HEK293 (cell line): ENCODE measurements around the gene C3.

Experiments
- CTCF ChIA-PET: fragments of 350-600 bp; formaldehyde crosslinking; extraction: SDS; loops from one replicate; lab custom pipeline; 2021; ENCODE audit warnings: antibody characterized with exemption; lab: Yijun Ruan, JAX
- POLR2A ChIA-PET: fragments of 300-600 bp; formaldehyde crosslinking; extraction: SDS; loops from one replicate; lab custom pipeline; 2020; ENCODE audit warnings: antibody characterized with exemption, inconsistent platforms; lab: Yijun Ruan, JAX
- H3K27ac ChIP-seq: fragments of 200-500 bp; sonication (Bioruptor generic); 2 replicates; pipeline ENCODE4 v1.5.1; 2014; ENCODE audit warnings: low read depth, low read length, control low read depth, inconsistent platforms; ENCODE audit errors: extremely low read depth
- H3K36me3 ChIP-seq, 2 experiments: fragments of 200-500 bp in 1 of 2; sonication (Bioruptor generic) in 1 of 2; 1 replicate in 1 of 2; 2 replicates in 1 of 2; pipeline ENCODE4 v1.5.1; 2014 to 2017; ENCODE audit warnings: inconsistent platforms in 2 of 2, low read length in 2 of 2; ENCODE audit not compliant: control insufficient read depth in 2 of 2, insufficient read depth in 1 of 2
- H3K4me1 ChIP-seq: fragments of 200-500 bp; sonication (Bioruptor generic); 2 replicates; pipeline ENCODE4 v1.5.1; 2014; ENCODE audit warnings: mild to moderate bottlenecking, low read length, inconsistent platforms; ENCODE audit not compliant: control insufficient read depth, insufficient read depth
- H3K4me3 ChIP-seq: 2 replicates; pipeline ENCODE4 v1.5.1; 2011; ENCODE audit warnings: low read depth, mild to moderate bottlenecking, control low read depth, low read length, moderate library complexity
- H3K9me3 ChIP-seq: fragments of 200-500 bp; sonication (Bioruptor generic); 2 replicates; pipeline ENCODE4 v1.5.1; 2014; ENCODE audit warnings: low read depth, low read length, inconsistent platforms; ENCODE audit not compliant: control insufficient read depth, insufficient read depth
- OSR2 ChIP-seq: fragments of 450-650 bp; formaldehyde crosslinking; IDR thresholded peaks from 2 replicates; pipeline ENCODE4 v1.5.1; 2016; ENCODE audit warnings: missing biosample characterization, missing genetic modification characterization
- SP3 ChIP-seq: fragments of 450-650 bp; formaldehyde crosslinking; IDR thresholded peaks from 2 replicates; pipeline ENCODE4 v1.5.1; 2016; ENCODE audit warnings: missing biosample characterization, missing genetic modification characterization
- ZBTB21 ChIP-seq: fragments of 450-650 bp; formaldehyde crosslinking; IDR thresholded peaks from 2 replicates; pipeline ENCODE4 v1.5.1; 2017; ENCODE audit warnings: missing biosample characterization, missing genetic modification characterization
- ZBTB26 ChIP-seq: fragments of 450-650 bp; formaldehyde crosslinking; optimal IDR thresholded peaks from 2 replicates; pipeline ENCODE3; 2016; ENCODE audit warnings: missing biosample characterization, mild to moderate bottlenecking, missing genetic modification characterization
- ZBTB48 ChIP-seq: fragments of 450-650 bp; formaldehyde crosslinking; IDR thresholded peaks from 2 replicates; pipeline ENCODE4 v1.5.1; 2016; ENCODE audit warnings: missing biosample characterization, missing genetic modification characterization
- ZFHX2 ChIP-seq: fragments of 450-650 bp; formaldehyde crosslinking; conservative IDR thresholded peaks from 2 replicates; pipeline ENCODE4 v1.5.1; 2016; ENCODE audit warnings: missing biosample characterization, missing genetic modification characterization
- ZNF140 ChIP-seq: fragments of 450-650 bp; formaldehyde crosslinking; IDR thresholded peaks from 2 replicates; pipeline ENCODE4 v1.5.1; 2016; ENCODE audit warnings: missing biosample characterization, missing genetic modification characterization
- ZNF239 ChIP-seq: fragments of 450-650 bp; formaldehyde crosslinking; IDR thresholded peaks from 2 replicates; pipeline ENCODE4 v1.5.1; 2016; ENCODE audit warnings: missing biosample characterization, missing genetic modification characterization
- ZNF362 ChIP-seq: fragments of 450-650 bp; formaldehyde crosslinking; IDR thresholded peaks from 2 replicates; pipeline ENCODE4 v1.5.1; 2016; ENCODE audit warnings: missing biosample characterization, missing genetic modification characterization
- ZNF366 ChIP-seq: fragments of 450-650 bp; formaldehyde crosslinking; conservative IDR thresholded peaks from 2 replicates; pipeline ENCODE4 v1.5.1; 2016; ENCODE audit warnings: missing biosample characterization, missing genetic modification characterization
- TF ChIP-seq, protein P1 (sequence below): fragments of 450-650 bp; formaldehyde crosslinking; IDR thresholded peaks from 2 replicates; pipeline ENCODE4 v1.5.1; 2016; ENCODE audit warnings: missing biosample characterization, missing genetic modification characterization
- TF ChIP-seq, protein P2 (sequence below): fragments of 450-650 bp; formaldehyde crosslinking; IDR thresholded peaks from 2 replicates; pipeline ENCODE4 v1.5.1; 2016; ENCODE audit warnings: missing biosample characterization, missing genetic modification characterization
- TF ChIP-seq, protein P3 (sequence below): fragments of 450-650 bp; formaldehyde crosslinking; IDR thresholded peaks from 2 replicates; pipeline ENCODE4 v1.5.1; 2017; ENCODE audit warnings: missing biosample characterization, missing genetic modification characterization
- TF ChIP-seq, protein P4 (sequence below): fragments of 450-650 bp; formaldehyde crosslinking; IDR thresholded peaks from 2 replicates; pipeline ENCODE4 v1.5.1; 2016; ENCODE audit warnings: missing biosample characterization, missing genetic modification characterization
- TF ChIP-seq, protein P5 (sequence below): fragments of 450-650 bp; formaldehyde crosslinking; IDR thresholded peaks from 2 replicates; pipeline ENCODE4 v1.5.1; 2017; ENCODE audit warnings: missing biosample characterization, missing genetic modification characterization
- TF ChIP-seq, protein P6 (sequence below): fragments of 450-650 bp; formaldehyde crosslinking; IDR thresholded peaks from 2 replicates; pipeline ENCODE4 v1.5.1; 2016; ENCODE audit warnings: missing biosample characterization, missing genetic modification characterization

C3 gene

DNA sequence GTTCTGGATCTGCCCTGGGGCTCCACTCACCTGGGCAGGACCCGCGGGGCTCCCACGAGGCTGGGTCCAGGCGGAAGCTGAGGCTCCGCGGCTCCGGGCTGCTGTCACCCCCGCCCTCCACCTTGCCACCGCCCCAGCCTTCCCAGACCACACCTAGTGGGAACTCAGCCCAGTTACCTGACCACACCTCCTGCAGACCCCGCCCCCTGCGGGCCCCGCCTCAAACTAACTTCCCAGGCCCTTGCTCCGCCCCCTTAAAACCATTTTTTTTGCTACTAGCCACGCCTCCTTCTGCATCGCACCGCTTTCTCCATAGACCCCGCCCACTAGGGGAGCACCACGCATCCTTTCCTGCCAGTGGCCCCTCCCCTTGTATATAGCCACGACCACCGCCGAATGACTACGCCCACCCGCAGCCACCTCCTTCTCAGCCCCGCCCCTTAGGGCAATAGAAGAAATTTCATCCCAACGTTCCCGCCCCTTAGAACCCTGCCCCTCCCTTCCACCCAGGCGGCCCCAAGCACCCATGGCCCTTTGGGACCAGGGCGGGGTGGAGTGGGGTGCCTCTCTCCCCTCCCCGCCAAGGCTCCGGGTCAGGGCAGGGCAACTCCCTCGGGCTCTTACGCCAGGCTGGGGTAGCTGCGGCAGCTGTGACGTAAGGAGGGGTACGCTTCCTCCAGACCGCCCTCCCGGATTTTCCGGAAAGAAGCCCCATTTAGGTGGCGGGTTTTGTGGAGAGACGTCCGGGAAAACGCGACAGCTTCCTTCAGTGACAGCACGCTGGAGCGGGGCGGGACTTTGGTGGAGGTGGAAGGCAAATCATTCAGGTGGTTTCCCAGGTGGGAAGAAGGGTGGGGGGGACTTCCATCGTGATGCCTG, 47.1 kb upstream of the C3 start, which contains the start of gene SH2D3A:
TSS of gene SH2D3A (minus strand) at position 79 of the 879 bp plus-strand sequence. CDS start 3,687 bp downstream, outside the sequence.
- Histone ChIP-seq H3K9me3 (no peaks in the 10 kb centered on the region), H3K4me3 (peak within 1 kb of the TSS; percentile 62), H3K36me3 (no peaks in the 10 kb centered on the region), H3K4me1 (no peaks in the 10 kb centered on the region; the same call in 1 of the 2 replicates), H3K27ac (no peak within 1 kb of the TSS)
- ChIA-PET POLR2A (interaction anchor here (1.0 to 2.3 kb wide), 5 partner anchors 12 to 237 kb away, joined by 3 to 11 read pairs (median 3); partner anchors contain the start of gene TNFSF9), CTCF (interaction anchor here (0.6 to 1.8 kb wide), 7 partner anchors 29 to 285 kb away, joined by 3 to 19 read pairs (median 3); partner anchors contain the start of gene GPR108)
- TF ChIP-seq ZNF362 (tag by site-specific recombination) (peak; percentile 96), ZBTB21 (tag by site-specific recombination) (peak; percentile 55), ZBTB26 (tag by site-specific recombination) (peak; percentile 19), OSR2 (tag by site-specific recombination) (no peak), SP3 (peak; percentile 100), ZNF140 (tag by site-specific recombination) (no peak), ZBTB48 (0 out of 2 replicates have a peak, but pooled peaks have one; percentile 27), ZNF239 (tag by site-specific recombination) (no peak), ZNF366 (tag by site-specific recombination) (no peak), ZFHX2 (peak; percentile 76)
- TF ChIP-seq, protein P1, sequence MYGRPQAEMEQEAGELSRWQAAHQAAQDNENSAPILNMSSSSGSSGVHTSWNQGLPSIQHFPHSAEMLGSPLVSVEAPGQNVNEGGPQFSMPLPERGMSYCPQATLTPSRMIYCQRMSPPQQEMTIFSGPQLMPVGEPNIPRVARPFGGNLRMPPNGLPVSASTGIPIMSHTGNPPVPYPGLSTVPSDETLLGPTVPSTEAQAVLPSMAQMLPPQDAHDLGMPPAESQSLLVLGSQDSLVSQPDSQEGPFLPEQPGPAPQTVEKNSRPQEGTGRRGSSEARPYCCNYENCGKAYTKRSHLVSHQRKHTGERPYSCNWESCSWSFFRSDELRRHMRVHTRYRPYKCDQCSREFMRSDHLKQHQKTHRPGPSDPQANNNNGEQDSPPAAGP: 0 out of 2 replicates have a peak, but pooled peaks have one; percentile 44
- TF ChIP-seq, protein P2, sequence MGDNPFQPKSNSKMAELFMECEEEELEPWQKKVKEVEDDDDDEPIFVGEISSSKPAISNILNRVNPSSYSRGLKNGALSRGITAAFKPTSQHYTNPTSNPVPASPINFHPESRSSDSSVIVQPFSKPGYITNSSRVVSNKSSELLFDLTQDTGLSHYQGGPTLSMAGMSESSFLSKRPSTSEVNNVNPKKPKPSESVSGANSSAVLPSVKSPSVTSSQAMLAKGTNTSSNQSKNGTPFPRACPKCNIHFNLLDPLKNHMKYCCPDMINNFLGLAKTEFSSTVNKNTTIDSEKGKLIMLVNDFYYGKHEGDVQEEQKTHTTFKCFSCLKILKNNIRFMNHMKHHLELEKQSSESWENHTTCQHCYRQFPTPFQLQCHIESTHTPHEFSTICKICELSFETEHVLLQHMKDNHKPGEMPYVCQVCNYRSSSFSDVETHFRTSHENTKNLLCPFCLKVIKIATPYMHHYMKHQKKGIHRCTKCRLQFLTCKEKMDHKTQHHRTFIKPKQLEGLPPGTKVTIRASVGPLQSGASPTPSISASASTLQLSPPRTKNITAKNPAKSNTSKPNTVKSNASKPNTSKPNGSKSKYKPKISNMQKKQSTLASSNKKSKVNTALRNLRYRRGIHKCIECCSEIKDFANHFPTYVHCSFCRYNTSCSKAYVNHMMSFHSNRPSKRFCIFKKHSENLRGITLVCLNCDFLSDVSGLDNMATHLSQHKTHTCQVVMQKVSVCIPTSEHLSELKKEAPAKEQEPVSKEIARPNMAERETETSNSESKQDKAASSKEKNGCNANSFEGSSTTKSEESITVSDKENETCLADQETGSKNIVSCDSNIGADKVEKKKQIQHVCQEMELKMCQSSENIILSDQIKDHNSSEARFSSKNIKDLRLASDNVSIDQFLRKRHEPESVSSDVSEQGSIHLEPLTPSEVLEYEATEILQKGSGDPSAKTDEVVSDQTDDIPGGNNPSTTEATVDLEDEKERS (tag by site-specific recombination): no peak
- TF ChIP-seq, protein P3, sequence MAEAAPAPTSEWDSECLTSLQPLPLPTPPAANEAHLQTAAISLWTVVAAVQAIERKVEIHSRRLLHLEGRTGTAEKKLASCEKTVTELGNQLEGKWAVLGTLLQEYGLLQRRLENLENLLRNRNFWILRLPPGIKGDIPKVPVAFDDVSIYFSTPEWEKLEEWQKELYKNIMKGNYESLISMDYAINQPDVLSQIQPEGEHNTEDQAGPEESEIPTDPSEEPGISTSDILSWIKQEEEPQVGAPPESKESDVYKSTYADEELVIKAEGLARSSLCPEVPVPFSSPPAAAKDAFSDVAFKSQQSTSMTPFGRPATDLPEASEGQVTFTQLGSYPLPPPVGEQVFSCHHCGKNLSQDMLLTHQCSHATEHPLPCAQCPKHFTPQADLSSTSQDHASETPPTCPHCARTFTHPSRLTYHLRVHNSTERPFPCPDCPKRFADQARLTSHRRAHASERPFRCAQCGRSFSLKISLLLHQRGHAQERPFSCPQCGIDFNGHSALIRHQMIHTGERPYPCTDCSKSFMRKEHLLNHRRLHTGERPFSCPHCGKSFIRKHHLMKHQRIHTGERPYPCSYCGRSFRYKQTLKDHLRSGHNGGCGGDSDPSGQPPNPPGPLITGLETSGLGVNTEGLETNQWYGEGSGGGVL (tag by site-specific recombination): peak; percentile 42
- TF ChIP-seq, protein P4, sequence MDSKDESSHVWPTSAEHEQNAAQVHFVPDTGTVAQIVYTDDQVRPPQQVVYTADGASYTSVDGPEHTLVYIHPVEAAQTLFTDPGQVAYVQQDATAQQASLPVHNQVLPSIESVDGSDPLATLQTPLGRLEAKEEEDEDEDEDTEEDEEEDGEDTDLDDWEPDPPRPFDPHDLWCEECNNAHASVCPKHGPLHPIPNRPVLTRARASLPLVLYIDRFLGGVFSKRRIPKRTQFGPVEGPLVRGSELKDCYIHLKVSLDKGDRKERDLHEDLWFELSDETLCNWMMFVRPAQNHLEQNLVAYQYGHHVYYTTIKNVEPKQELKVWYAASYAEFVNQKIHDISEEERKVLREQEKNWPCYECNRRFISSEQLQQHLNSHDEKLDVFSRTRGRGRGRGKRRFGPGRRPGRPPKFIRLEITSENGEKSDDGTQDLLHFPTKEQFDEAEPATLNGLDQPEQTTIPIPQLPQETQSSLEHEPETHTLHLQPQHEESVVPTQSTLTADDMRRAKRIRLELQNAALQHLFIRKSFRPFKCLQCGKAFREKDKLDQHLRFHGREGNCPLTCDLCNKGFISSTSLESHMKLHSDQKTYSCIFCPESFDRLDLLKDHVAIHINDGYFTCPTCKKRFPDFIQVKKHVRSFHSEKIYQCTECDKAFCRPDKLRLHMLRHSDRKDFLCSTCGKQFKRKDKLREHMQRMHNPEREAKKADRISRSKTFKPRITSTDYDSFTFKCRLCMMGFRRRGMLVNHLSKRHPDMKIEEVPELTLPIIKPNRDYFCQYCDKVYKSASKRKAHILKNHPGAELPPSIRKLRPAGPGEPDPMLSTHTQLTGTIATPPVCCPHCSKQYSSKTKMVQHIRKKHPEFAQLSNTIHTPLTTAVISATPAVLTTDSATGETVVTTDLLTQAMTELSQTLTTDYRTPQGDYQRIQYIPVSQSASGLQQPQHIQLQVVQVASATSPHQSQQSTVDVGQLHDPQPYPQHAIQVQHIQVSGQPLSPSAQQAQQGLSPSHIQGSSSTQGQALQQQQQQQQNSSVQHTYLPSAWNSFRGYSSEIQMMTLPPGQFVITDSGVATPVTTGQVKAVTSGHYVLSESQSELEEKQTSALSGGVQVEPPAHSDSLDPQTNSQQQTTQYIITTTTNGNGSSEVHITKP (tag by site-specific recombination): peak; percentile 73
- TF ChIP-seq, protein P5, sequence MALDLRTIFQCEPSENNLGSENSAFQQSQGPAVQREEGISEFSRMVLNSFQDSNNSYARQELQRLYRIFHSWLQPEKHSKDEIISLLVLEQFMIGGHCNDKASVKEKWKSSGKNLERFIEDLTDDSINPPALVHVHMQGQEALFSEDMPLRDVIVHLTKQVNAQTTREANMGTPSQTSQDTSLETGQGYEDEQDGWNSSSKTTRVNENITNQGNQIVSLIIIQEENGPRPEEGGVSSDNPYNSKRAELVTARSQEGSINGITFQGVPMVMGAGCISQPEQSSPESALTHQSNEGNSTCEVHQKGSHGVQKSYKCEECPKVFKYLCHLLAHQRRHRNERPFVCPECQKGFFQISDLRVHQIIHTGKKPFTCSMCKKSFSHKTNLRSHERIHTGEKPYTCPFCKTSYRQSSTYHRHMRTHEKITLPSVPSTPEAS: no peak
- TF ChIP-seq, protein P6, sequence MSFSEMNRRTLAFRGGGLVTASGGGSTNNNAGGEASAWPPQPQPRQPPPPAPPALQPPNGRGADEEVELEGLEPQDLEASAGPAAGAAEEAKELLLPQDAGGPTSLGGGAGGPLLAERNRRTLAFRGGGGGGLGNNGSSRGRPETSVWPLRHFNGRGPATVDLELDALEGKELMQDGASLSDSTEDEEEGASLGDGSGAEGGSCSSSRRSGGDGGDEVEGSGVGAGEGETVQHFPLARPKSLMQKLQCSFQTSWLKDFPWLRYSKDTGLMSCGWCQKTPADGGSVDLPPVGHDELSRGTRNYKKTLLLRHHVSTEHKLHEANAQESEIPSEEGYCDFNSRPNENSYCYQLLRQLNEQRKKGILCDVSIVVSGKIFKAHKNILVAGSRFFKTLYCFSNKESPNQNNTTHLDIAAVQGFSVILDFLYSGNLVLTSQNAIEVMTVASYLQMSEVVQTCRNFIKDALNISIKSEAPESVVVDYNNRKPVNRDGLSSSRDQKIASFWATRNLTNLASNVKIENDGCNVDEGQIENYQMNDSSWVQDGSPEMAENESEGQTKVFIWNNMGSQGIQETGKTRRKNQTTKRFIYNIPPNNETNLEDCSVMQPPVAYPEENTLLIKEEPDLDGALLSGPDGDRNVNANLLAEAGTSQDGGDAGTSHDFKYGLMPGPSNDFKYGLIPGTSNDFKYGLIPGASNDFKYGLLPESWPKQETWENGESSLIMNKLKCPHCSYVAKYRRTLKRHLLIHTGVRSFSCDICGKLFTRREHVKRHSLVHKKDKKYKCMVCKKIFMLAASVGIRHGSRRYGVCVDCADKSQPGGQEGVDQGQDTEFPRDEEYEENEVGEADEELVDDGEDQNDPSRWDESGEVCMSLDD: 0 out of 2 replicates have a peak, but pooled peaks have one; percentile 44
